HL-60 (cell line): ENCODE measurements around the gene PGLYRP1.

ENCODE experiments used
- POLR2AphosphoS5 ChIP-seq: IDR thresholded peaks from 2 replicates; pipeline ENCODE4 v1.6.1; 2012; ENCODE audit warnings: low read depth
- SPI1 ChIP-seq: IDR thresholded peaks from 2 replicates; pipeline ENCODE4 v1.6.1; 2012; ENCODE audit warnings: low read depth, mild to moderate bottlenecking, borderline replicate concordance
- TF ChIP-seq, protein P1 (sequence below): IDR thresholded peaks from one replicate; pipeline ENCODE4 v1.5.1; 2011; ENCODE audit warnings: low read length, control low read depth, inconsistent platforms; ENCODE audit not compliant: insufficient read depth
- TF ChIP-seq, protein P2 (sequence below): IDR thresholded peaks from 2 replicates; pipeline ENCODE4 v1.6.1; 2012; ENCODE audit warnings: low read depth; ENCODE audit not compliant: insufficient replicate concordance

DNA sequence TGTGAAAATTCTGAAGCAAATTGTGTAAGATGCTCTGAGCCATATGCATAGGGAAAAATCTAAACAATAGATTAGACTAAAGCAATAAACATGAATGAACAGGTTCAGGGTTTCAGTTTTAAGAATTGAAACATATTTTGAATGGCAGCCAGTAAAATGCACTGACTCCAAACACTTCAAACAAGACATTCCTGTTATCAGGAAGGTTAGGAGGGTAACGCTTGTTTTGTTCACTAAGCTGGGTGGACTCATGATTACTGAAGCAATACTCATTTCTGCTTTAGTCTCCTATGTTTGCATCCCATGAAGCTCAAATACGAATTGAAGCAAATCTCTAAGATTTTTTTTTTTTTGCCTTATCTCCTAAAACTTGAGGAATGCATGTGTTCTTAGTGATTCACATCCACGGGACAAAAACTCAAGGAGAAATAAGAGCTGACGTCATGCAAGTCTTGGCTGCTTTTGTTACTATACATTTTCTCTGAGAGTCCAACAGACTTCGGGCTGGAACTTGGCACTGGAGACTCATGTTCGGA is 47.0 kb upstream of the PGLYRP1 start:
- TF ChIP-seq, protein P1, sequence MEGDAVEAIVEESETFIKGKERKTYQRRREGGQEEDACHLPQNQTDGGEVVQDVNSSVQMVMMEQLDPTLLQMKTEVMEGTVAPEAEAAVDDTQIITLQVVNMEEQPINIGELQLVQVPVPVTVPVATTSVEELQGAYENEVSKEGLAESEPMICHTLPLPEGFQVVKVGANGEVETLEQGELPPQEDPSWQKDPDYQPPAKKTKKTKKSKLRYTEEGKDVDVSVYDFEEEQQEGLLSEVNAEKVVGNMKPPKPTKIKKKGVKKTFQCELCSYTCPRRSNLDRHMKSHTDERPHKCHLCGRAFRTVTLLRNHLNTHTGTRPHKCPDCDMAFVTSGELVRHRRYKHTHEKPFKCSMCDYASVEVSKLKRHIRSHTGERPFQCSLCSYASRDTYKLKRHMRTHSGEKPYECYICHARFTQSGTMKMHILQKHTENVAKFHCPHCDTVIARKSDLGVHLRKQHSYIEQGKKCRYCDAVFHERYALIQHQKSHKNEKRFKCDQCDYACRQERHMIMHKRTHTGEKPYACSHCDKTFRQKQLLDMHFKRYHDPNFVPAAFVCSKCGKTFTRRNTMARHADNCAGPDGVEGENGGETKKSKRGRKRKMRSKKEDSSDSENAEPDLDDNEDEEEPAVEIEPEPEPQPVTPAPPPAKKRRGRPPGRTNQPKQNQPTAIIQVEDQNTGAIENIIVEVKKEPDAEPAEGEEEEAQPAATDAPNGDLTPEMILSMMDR = no peak
- TF ChIP-seq, protein P2, sequence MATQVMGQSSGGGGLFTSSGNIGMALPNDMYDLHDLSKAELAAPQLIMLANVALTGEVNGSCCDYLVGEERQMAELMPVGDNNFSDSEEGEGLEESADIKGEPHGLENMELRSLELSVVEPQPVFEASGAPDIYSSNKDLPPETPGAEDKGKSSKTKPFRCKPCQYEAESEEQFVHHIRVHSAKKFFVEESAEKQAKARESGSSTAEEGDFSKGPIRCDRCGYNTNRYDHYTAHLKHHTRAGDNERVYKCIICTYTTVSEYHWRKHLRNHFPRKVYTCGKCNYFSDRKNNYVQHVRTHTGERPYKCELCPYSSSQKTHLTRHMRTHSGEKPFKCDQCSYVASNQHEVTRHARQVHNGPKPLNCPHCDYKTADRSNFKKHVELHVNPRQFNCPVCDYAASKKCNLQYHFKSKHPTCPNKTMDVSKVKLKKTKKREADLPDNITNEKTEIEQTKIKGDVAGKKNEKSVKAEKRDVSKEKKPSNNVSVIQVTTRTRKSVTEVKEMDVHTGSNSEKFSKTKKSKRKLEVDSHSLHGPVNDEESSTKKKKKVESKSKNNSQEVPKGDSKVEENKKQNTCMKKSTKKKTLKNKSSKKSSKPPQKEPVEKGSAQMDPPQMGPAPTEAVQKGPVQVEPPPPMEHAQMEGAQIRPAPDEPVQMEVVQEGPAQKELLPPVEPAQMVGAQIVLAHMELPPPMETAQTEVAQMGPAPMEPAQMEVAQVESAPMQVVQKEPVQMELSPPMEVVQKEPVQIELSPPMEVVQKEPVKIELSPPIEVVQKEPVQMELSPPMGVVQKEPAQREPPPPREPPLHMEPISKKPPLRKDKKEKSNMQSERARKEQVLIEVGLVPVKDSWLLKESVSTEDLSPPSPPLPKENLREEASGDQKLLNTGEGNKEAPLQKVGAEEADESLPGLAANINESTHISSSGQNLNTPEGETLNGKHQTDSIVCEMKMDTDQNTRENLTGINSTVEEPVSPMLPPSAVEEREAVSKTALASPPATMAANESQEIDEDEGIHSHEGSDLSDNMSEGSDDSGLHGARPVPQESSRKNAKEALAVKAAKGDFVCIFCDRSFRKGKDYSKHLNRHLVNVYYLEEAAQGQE = no peak
- TF ChIP-seq SPI1 (no peak), POLR2AphosphoS5 (no peak)
